ENCODE measurements around the gene ZBTB46.
"Not testable (repeated sequence)": the region's sequence is repeated elsewhere in the genome, so short reads cannot be mapped to it uniquely, and the experiment has no call there.

The ZBTB46 gene, protein sequence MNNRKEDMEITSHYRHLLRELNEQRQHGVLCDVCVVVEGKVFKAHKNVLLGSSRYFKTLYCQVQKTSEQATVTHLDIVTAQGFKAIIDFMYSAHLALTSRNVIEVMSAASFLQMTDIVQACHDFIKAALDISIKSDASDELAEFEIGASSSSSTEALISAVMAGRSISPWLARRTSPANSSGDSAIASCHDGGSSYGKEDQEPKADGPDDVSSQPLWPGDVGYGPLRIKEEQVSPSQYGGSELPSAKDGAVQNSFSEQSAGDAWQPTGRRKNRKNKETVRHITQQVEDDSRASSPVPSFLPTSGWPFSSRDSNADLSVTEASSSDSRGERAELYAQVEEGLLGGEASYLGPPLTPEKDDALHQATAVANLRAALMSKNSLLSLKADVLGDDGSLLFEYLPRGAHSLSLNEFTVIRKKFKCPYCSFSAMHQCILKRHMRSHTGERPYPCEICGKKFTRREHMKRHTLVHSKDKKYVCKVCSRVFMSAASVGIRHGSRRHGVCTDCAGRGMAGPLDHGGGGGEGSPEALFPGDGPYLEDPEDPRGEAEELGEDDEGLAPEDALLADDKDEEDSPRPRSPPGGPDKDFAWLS

GRCh38 chr20:63830841-63831588, at the start of gene ZBTB46:
ZBTB46 (minus strand) TSS chr20:63831264; CDS start chr20:63790757, 40,507 bp downstream.
- no peak for DNase-seq

GRCh38 chr20:63878899-63879663, 48.0 kb upstream of the ZBTB46 start:
- no peak for DNase-seq

- DNase-seq, result no peak
These were observed 46.8 kb upstream of the ZBTB46 start for GRCh38 chr20:63877755-63878470.

- no peak for DNase-seq
These were observed 45.5 kb upstream of the ZBTB46 start for GRCh38 chr20:63876489-63877036.

- not testable (repeated sequence) for DNase-seq
These were observed 43.2 kb upstream of the ZBTB46 start for GRCh38 chr20:63874241-63874640.

DNA sequence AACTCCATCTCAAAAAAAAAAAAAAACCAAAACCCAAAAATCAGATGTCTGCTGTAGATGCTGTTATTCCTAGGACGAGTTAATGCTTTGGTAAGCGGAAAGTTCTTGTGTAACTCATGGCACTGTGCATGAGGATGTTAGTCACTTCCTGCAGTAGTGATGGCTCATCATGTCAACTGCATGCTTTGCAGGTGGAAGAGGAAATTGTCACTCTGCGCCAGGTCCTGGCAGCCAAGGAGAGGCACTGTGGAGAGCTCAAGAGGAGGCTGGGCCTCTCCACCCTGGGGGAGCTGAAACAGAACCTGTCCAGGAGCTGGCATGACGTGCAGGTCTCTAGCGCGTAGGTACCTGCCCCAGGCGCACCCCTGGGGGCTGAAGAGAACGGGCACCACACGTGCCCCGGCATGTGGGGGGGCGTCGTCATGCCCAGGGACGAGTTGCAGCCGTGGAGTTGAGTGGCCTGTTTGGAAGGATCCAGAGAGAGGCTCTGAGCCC, 42.5 kb upstream of the ZBTB46 start:
- DNase-seq, result peak; percentile 28 to 36

DNA sequence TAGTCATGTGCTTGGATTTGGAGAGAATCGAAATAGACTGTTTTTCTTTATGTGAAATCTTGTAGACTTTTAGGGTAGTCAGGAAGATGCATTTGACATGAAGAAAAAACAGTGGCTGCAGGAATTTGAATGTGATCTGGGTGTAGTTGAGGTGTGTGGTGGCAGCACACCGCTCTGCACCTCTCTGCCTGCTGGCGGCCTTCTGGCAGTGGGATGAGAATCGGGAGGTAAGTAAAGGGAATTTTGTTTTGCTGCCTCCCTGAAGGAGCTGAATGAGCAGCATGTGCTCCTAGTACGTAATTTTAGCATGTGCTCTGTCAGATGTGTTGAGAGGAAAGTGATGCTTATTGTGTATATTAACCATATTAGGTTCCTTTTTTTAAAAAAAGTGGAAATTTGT, 37.2 kb upstream of the ZBTB46 start:
- no peak for DNase-seq

- DNase-seq, result not testable (repeated sequence)
These were observed 36.0 kb upstream of the ZBTB46 start for GRCh38 chr20:63867042-63867441.

DNA sequence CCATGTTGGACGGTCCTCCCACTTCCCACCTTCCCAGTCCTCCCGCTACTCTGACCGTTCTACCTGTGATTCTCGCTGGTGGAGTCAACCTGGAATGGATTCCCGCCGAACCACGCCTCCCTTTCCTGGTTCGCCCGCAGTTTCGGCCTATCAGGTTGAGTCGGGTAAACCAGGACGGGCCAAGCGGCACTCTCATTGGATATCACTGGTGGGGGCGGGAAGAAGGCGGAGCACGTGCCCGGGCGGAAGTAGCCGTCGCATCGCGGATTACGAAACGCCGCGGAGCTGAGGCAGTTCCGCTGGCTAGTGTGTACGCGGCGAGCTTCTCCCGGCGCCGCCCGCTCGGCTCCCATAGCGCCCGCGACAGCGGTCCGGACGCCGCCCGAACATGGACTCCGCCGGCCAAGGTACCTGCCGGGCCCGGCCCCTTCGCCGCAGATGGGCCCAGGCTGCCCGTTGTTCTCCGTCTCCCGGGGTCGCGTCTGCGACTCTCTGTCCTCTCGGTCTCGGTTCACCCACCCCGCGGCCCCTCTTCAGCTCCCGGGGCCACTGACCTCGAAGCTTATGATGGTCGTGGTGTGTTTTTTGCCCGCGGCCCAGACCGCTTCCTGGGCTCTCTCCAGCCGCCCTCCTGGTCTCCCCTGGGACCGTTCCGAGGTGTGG, 34.0 kb upstream of the ZBTB46 start, which contains the start of gene TPD52L2:
TPD52L2 (plus strand) TSS at position 293 of the 663 bp plus-strand sequence; CDS start at position 389, 96 bp downstream.
- DNase-seq, result peak; percentile 97

GRCh38 chr20:63864545-63864977, 33.5 kb upstream of the ZBTB46 start:
- DNase-seq, result no peak

- DNase-seq, result peak; percentile 65 to 66
These were observed 32.9 kb upstream of the ZBTB46 start for GRCh38 chr20:63863798-63864544.

- no peak for DNase-seq
These were observed 32.1 kb upstream of the ZBTB46 start for GRCh38 chr20:63863021-63863797.

DNA sequence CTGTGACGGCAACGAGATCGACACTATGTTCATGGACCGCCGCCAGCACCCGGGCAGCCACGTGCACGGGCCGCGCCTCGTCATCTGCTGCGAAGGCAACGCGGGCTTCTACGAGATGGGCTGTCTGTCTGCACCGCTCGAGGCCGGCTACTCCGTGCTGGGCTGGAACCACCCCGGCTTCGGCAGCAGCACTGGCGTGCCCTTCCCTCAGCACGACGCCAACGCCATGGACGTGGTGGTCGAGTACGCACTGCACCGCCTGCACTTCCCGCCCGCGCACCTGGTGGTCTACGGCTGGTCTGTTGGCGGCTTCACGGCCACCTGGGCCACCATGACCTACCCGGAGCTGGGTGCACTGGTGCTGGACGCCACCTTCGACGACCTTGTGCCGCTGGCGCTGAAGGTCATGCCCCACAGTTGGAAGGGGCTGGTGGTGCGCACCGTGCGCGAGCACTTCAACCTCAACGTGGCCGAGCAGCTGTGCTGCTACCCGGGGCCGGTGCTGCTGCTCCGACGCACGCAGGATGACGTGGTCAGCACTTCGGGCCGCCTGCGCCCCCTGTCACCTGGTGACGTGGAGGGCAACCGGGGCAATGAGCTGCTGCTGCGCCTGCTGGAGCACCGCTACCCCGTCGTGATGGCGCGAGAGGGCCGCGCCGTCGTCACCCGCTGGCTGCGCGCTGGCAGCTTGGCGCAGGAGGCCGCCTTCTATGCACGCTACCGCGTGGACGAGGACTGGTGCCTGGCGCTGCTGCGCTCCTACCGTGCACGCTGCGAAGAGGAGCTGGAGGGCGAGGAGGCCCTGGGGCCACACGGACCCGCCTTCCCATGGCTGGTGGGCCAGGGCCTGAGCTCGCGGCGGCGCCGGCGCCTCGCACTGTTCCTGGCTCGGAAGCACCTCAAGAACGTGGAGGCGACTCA, 31.2 kb upstream of the ZBTB46 start:
- DNase-seq, result no peak

DNA sequence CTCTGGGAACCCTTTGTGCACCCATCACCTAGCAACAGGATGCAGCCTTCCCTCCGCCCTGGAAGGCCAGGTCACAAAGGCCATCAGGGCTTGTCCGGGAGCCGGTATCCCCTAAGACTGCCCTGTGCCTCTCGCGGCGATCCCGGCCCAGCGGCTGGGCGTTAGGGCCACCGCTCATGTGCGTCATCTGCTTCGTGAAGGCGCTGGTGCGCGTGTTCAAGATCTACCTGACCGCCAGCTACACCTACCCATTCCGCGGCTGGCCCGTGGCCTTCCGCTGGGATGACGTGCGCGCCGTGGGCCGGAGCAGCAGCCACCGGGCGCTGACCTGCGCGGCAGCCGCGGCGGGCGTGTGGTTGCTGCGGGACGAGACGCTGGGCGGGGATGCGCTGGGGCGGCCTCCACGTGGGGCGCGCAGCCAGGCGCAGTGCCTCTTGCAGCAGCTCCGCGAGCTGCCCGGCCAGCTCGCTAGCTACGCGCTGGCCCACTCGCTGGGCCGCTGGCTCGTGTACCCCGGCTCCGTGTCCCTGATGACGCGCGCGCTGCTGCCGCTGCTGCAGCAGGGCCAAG, 30.4 kb upstream of the ZBTB46 start, which contains the start of gene ABHD16B:
ABHD16B (plus strand) TSS at position 134 of the 570 bp plus-strand sequence; CDS start at position 177, 43 bp downstream.
- DNase-seq, result no peak

GRCh38 chr20:63860325-63861051, 29.4 kb upstream of the ZBTB46 start:
- DNase-seq, result no peak

DNA sequence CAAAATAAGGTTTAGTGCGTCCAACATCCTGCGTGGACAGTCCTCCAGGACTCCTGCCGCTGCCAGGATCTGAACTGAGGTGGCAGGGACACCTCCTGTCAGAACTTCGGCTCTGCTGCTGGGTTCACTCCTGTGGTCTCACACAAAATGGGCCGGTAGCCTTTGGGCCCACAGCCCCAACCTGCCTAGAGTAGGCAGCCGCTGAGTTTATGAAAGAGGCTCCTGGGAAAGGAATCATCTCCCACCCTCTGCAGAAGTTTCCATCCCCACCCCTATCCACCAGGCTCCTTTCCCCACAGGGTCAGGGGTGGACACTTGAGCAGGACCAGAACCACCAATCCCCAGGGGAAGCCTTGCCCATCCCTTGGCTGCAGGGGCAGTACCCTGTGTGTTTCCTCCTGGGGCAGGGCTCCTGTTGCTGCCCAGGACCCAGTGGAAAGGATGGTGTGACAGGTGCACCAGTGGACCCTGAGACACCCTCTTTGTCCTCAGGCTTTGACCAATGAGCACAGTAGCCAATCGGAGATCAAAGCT, 28.2 kb upstream of the ZBTB46 start:
- DNase-seq, result no peak

Measured in activated CD4-positive, alpha-beta T cell treated with anti-CD3 and anti-CD28 coated beads, Interleukin-2, amount 50 U/mL, for 4 hours (primary cell).